ENCODE measurements around the gene SMYD3. TPM values are rescaled to one million over a fixed set of nuclear protein-coding genes. Genes with fewer than 3 reads are reported as not detected.

SMYD3 gene
- total RNA-seq, 1 donor from 2014 or later, result 5.6 TPM

DNA sequence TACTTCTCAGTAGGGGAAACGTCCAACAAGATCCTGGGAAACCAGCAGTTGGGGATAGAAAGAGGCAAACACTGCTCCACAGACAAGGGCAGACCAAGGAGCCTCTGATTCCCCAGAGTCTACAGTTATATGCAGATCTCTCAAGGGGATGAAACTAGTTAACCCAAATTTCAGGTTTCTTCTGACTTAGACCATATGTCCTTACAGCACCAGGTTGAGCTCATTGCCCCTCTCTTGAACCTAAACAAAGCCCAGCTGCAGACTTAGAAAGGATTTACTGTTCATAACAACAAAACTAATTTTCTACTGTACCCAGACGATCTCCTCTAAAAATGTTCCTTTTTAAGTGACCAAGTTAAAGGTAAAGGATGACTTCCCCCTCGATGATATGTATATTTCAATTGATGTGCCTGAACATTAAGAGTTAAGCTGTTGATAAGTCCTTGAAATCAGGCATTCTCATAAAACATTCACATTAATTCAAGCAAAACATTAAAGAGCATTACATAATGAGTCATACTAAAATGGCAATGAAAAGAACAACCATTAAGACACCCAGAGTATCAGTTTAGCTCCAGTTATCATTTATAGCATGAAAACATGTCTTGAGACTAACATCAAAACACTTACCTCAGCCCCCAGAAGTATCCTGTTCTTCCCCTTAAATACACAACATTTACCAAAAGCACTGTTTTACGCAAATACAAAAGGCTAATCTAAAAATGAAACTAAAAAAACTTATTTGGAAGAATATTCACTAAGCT lies 24.1 kb downstream of the SMYD3 start:
- intact Hi-C loops (cut with DNase I), result no loop called here
- no peak for DNase-seq (ENCODE audit: low spot score)

DNA sequence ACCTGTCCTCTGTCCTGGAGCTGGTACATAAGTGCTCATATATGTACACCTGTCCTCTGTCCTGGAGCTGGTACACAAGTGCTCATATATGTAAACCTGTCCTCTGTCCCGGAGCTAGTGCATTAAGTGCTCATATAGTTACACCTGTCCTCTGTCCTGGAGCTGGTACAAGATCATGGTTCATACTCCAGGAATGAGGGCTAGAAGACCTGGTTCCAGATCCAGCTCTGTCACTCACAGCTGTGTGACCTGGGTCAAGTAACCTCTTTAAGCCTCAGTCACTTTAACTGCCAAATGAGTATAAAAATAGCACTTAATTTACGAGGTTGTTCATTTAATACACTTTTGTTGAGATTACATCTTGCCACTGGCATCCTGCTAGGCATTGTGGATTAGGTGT lies 28.0 kb downstream of the SMYD3 start:
- no peak for DNase-seq (ENCODE audit: low spot score)
- intact Hi-C loops (cut with DNase I), result no loop called here

DNA sequence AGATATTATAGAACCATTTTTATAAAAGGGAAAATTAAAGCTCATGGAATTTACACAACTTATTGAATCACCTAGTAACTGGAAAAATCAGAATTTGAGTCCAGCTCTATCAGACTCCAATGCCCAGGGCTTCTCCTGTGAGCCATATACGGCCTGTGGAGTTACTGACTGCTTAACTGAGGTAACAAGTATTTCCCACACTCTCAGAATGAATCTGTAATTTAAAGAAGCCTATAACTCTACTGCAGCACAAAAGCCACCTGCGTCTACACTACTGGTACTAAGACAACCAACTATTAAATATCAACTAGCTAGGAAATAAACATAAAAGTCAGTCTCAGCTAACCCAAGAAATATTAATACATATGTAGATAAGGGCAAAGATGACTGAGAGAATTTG lies 29.4 kb downstream of the SMYD3 start:
- DNase-seq (ENCODE audit: low spot score), result no peak
- intact Hi-C loops (cut with DNase I), result no loop called here

DNA sequence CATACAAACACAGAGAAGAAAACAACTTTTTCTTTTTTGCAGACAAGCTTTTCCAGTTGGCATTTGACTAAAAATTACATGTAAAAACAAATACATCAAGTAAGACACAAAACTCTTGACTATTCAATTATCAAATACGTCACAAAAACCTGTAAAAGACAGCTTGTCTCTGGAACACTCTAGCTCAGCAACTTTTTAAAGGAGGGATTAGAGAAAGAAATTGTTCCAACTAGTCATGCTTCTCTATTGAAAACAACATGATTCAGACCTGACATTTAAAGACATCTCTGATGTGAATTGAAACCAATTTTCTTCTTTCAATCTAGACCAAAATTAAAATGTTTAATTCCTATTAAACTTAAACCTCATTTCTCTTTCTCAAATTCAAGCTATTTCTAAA lies 30.3 kb downstream of the SMYD3 start:
- intact Hi-C loops (cut with DNase I), result no loop called here
- no peak for DNase-seq (ENCODE audit: low spot score)

DNA sequence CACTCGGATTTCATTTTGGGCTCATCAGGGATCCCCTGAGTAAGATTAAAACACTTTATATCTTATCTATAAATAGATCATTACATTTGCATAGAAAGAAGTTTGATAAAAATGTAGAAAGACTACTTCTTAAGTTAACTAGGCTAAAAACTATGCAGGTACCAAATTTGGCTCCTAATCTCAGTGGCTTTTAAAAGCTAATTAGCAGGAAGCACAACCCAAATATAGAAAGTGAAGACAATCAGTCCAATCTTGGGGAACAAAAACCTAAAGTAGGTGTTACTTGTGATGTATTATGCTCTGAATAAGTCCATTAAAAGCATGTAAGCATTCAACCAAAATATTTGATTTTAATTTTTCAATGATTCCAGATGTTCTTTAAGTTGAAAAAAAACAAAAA lies 35.4 kb downstream of the SMYD3 start:
- intact Hi-C loops (cut with DNase I), result no loop called here
- DNase-seq (ENCODE audit: low spot score), result no peak

DNA sequence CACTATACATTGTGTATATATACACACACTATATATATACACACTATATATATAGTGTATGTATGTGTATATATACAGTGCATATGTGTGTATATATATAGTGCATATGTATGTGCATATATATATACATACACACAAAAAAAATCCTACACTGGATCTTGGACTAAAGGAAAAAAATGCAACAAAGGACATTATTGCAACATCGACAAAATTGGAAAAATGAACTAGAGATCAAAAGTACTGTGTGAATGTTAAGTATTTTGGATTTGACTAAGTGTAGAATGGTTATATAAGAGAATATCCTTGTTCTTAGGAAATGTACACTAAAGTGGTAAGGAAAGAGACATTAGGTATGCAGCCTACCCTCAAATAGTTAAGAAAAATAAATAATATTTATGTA lies 36.5 kb downstream of the SMYD3 start:
- no peak for DNase-seq (ENCODE audit: low spot score)
- intact Hi-C loops (cut with DNase I), result no loop called here

DNA sequence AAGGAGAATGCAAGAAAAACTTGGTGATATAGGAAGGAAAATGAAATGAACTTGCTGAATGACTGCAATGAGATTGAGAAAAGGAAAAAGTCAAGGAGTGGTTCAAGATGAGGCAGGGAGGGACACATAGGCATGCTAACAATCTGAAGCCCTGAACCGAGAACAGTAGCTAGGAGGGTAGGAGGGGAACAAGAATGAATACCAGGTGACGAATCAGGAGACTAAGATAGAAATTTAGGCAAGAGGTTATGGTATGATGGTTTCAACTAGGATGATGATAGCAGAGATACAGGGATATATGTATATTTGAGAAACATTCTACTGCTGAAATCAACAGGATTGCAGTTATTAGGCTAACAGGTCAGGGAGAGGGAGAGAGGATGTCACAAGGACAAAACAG lies 44.1 kb downstream of the SMYD3 start:
- no peak for DNase-seq (ENCODE audit: low spot score)
- intact Hi-C loops (cut with DNase I), result no loop called here

DNA sequence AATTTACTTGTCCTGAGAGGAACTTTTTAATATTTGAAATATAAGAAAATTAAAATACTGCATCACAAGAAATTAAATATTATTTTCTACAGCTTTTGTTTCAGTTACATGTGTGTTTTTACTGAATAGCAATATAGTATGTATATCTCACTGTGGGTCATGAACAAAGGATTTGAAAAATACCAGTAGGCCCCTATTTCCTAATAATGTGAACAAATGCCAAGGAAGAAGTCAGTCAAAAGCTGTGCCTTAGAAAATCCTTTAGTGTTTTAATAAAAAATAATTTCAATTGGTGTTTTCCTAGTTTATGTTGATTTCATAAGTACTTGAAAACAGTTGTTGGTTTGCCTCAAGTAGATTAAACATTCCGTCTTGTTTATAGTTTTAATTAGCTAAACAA lies 46.7 kb downstream of the SMYD3 start:
- intact Hi-C loops (cut with DNase I), result no loop called here

DNA sequence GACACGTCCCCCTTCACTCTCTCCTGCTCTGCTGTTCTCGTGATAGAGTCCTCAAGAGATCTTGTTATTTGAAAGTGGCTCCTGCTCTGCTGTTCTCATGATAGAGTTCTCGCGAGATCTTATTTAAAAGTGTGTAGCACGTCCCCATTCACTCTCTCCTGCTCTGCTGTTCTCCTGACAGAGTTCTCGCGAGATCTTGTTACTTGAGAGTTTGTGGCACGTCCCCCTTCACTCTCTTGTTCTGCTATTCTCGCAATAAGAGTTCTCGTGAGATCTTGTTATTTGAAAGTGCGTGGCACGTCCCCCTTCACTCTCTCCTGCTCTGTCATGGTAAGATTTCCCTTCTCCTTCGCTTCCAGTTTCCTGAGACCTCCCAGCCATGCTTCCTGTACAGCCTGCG lies 47.9 kb downstream of the SMYD3 start:
- intact Hi-C loops (cut with DNase I), result loop anchor here (10.0 kb wide), 1 partner anchor 1304 kb away; the partner anchor contains the start of gene KIF26B
- no peak for DNase-seq (ENCODE audit: low spot score)

More for the DNA sequence above, 46.7 kb downstream of the SMYD3 start:
- no peak for DNase-seq (ENCODE audit: low spot score)

DNA sequence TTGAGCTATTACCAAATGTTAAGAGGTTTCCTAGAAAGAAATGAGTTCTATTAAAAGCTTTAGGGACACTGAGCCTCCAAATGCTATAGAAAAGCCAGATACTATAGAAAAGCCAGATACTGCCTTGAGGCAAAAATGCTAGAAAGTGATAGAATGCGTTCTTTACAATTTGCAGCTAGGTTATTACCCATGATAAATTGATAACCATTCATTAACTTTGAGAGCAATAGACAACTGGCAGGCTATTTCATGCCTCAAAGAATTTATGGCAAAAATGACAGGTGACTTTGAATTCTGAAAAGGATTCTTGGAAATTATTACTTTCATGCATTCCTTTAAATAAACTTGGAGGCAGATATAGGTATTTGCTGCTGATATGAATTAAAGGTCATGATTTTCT lies 51.6 kb downstream of the SMYD3 start:
- intact Hi-C loops (cut with DNase I), result loop anchor here (10.0 kb wide), 1 partner anchor 1301 kb away; the partner anchor contains the start of gene KIF26B
- no peak for DNase-seq (ENCODE audit: low spot score)

DNA sequence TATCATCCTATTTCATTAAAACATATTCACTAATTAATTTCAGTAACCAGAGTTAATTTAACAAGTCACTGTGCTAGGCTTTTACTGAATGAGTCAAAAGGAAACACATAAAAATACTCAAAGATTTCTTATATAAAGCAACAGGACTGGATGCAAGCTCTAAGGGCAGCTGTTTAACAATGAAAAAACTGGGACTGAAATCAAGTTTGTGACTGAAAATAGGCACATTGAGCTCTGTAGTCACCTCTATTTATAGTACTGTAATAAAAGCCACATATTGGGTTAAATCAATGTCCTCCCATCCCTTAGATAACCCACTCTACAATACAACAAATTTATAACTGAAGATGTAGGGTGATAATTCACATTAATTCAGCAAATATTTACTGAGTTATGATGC lies 52.4 kb downstream of the SMYD3 start:
- intact Hi-C loops (cut with DNase I), result loop anchor here (5.0 to 10.0 kb wide), 2 partner anchors 447 to 1300 kb away; partner anchors contain the start of gene KIF26B
- DNase-seq (ENCODE audit: low spot score), result no peak

DNA sequence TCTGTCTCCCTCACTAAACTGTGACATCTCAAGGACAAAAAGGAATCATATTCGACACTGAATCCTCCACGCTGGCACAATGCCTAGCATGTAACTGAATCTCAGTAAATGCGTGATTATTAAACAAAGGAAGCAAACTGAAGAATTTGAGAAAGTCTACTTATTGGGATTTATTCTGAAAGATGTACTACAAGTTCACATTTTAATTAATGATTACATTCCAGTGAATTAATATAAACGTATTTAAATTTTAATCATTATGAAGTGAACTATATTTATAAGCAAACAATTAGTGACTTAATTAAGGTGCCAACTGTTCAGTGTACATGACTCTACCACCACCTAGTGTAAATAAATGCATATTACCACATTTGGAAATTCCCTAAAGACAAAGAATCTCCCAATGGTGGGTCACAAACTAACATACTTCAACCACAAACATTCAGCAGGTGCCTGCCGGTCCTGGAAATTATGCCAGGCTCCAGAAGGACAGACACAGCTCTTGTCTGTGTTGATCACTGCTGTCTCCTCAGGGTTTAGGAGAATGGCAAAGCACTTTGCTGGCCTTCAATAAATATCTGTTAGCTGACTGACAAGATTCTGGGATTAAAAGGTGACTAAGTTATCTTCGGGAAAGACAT lies 56.3 kb downstream of the SMYD3 start:
- intact Hi-C loops (cut with DNase I), result loop anchor here (5.0 to 10.0 kb wide), 2 partner anchors 443 to 1296 kb away; partner anchors contain the start of gene KIF26B
- no peak for DNase-seq (ENCODE audit: low spot score)

DNA sequence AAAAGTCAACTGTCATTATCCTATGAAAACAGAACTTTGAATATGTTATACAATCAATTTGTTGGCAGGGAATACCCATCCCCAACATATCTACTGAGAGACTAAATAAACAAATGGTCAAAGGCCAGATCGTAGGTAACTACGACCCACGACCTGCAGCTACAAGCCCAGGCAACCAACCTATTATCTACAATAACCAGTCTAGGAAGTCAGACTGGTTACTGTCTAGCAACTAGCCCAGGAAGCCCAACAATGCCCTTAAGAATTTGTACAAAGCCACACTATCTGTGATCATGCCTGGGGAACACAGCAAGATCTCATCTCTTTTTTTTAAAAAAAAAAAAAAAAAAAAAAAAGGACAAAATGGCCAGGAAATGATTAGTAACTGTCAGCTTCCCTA lies 58.7 kb downstream of the SMYD3 start:
- DNase-seq (ENCODE audit: low spot score), result no peak
- intact Hi-C loops (cut with DNase I), result no loop called here

DNA sequence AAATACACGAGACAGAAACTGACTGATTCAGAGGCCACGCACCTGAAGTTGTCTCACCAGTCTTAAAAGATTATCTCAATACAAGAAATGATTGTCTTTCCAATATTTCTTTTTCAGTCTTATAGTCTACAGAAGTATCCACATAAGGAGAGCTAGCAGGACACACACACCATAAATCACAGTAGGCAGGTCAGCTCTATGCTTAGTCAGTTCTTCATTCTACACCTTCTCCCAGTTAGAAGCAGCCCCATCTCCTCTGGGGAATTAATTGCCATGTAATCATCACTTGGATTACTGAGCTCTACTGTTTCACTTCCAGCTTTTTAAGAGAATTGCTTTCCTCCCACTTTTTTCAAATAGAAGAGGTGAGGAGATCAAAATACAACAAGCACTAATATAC lies 59.6 kb downstream of the SMYD3 start:
- no peak for DNase-seq (ENCODE audit: low spot score)
- intact Hi-C loops (cut with DNase I), result no loop called here

DNA sequence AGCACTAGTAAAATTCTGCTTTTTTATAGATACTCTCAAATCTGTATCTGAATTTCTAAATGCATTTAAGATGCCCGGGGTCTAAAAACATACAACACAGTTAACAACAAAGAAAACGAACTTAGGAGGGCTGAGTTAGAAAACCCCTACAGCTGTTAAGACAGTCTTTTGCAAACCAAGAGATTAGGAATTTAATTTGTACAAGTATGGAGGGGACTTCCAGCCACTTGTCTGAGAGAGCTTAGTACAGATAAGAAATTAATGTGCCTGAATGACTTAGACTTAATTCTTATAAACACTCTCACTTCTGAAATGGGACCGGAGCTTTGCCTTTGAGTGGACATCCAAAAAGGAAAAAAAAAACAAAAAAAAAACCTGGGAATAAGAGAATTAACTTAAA lies 61.6 kb downstream of the SMYD3 start:
- intact Hi-C loops (cut with DNase I), result no loop called here
- DNase-seq (ENCODE audit: low spot score), result no peak

DNA sequence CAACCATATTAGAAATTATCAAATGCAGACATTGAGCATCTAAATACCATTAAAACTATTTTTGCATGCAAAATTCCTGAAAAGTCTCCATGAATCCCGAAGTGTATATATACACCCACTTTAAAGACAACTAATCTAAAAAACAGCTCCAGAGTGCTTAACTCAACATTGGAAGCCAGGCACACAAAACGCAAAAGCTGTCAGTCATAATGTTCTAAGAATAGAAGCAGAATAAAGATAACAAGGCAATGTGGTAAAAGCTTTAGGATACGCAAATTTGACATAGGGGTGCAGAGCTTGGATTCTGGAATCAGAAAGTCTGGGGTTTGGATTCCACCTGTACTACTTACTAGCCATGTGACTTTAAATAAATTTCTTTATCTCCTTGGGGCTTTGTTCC lies 62.5 kb downstream of the SMYD3 start:
- no peak for DNase-seq (ENCODE audit: low spot score)
- intact Hi-C loops (cut with DNase I), result no loop called here

DNA sequence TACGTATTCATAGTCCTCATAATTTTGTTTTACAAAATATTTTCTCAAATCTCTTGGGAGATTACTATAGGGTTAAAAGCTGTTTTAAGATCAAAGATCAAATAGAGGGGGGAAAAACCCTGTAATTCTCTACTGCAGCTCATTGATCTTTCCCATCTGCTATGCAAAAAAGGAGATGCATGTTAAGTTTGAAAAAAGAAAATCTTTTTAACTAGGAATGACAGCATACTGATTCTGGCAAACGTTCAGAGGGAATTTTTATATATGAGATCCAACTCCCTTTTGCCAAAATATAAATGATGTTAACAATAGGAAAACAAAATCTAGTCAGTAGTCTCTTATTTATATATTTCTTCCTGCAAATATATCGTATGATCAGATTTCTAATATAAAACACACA lies 69.1 kb downstream of the SMYD3 start:
- no peak for DNase-seq (ENCODE audit: low spot score)
- intact Hi-C loops (cut with DNase I), result no loop called here

DNA sequence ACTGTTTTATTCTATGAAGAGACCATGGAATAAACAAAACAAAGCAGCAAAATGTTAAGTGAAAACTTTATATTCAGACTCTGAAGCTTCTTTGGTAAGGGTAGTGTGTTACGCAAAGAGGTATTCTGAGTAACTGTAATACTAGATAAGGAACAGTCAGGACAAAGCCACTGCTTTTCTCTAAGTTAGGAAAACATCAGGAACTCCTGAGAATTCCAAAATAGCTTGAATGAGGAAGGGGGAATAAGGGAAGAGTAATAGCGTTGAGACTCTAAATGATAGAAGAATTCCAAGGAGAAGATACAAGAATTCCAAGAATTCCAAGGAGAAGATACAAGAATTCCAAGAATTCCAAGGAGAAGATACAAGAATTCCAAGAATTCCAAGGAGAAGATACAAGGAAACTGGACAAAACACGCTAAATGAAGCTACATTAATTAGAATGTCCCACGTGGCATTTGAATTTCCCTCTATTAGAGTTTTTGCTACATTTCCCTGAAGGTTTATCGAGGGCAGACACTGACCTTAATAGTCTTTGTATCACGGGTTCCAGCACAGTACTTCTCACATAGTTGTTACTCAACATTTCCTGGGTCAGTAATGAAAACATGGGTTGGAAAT lies 71.5 kb downstream of the SMYD3 start:
- intact Hi-C loops (cut with DNase I), result no loop called here
- no peak for DNase-seq (ENCODE audit: low spot score)

DNA sequence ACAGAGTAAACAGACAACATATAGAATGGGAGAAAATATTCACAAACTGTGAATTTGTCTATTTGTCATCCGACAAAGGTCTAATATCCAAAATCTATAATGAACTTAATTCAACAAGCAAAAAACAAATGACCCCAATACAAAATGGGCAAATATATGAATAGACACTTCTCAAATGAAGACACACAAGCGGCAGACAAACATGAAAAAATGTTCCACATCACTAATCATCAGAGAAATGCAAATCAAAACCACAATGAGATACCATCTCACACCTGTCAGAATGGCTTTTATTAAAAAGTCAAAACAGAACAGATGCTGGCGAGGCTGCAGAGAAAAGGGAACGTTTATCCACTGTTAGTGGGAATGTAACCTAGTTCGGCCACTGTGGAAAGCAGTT lies 72.7 kb downstream of the SMYD3 start:
- no peak for DNase-seq (ENCODE audit: low spot score)
- intact Hi-C loops (cut with DNase I), result no loop called here

DNA sequence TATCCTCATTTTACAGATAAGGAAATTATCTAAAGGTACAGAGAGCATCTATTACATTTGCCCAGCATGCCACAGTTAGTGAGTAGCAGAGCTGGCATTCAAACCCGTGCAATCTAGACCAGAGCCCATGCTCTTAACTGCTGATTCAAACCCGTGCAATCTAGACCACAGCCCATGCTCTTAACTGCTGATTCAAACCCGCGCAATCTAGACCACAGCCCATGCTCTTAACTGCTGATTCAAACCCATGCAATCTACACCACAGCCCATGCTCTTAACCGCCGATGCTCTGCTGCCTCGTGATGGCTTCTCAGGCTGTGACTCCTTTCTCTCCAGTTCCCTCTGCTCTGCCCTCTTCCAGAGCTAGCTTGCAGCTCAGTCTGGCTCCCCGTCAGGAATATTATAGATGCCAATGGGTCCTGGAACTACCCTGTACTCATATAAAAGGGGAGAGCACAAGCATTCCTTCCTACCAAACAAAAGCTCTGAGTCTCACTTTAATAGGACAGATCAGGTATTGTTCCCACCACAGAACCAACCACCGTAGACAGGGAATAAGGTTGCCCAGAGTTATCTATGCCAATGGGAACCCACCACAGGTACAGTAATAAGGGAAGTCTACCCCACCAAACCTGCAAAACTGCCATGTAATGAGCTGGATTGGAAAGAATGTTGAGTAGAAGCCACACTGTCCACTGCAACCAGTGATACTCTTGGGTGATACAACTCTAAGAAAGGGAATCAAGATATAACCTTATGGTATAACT lies 78.4 kb downstream of the SMYD3 start:
- DNase-seq (ENCODE audit: low spot score), result no peak
- intact Hi-C loops (cut with DNase I), result no loop called here

Data from cardiac septum (tissue), 1 donor.